Vagina (tissue), 2 donors: ENCODE data around the gene SMOC2. TPM values are rescaled to one million over a fixed set of nuclear protein-coding genes. Genes with fewer than 3 reads are reported as not detected.
A peak's percentile ranks its signal among the peaks of the same experiment; 100 is the strongest.

Experiments used
- DNase-seq, 2 donors: peaks; one replicate each; pipeline ENCODE4 v3.0.0-alpha.2; 2017; ENCODE audit errors: extremely low spot score in 2 of 2
- H3K27ac ChIP-seq: fragments of 200-600 bp; sonication (generic); one replicate; pipeline ENCODE4 v1.5.1; 2019
- H3K27me3 ChIP-seq: fragments of 200-600 bp; sonication (generic); one replicate; pipeline ENCODE4 v1.5.1; 2019
- H3K36me3 ChIP-seq, 2 donors: fragments of 200-600 bp; sonication (generic); one replicate each; pipeline ENCODE4 v1.5.1; 2017 to 2019
- H3K4me1 ChIP-seq: fragments of 200-600 bp; sonication (generic); one replicate; pipeline ENCODE4 v1.5.1; 2019
- H3K4me3 ChIP-seq, 2 donors: fragments of 200-600 bp; sonication (generic); 1 replicate in 1 of 2; 2 replicates in 1 of 2; pipeline ENCODE4 v1.5.1; 2016 to 2019
- H3K9me3 ChIP-seq: fragments of 200-600 bp; sonication (generic); one replicate; pipeline ENCODE4 v1.5.1; 2019
- POLR2A ChIP-seq, 2 donors: fragments of 450-650 bp; IDR thresholded peaks; one replicate each; pipeline ENCODE4 v1.6.1; 2017; ENCODE audit warnings: antibody characterized with exemption in 2 of 2, mild to moderate bottlenecking in 2 of 2, moderate library complexity in 2 of 2
- POLR2AphosphoS5 ChIP-seq, 2 donors: sonication (generic); formaldehyde crosslinking; IDR thresholded peaks; one replicate each; pipeline ENCODE4 v1.9.0; 2017; ENCODE audit warnings: antibody characterized with exemption in 2 of 2, mild to moderate bottlenecking in 2 of 2, low read depth in 1 of 2; ENCODE audit not compliant: insufficient read depth in 1 of 2
- intact Hi-C: fragments of 100-400 bp; cut with DNase I; formaldehyde crosslinking; loops from one replicate; pipeline ENCODE4 v1.15.1; 2023
- total RNA-seq: library from RNA; depleted of rRNA; stranded (reverse); fragments of >200 nt; gene quantifications from one replicate; pipeline ENCODE4 v1.2.3, GENCODE V29; 2016
- TF ChIP-seq, protein P1 (sequence below), 3 experiments: fragments of 450-650 bp in 2 of 3; fragments of 200-600 bp in 1 of 3; sonication (generic) in 1 of 3; IDR thresholded peaks; one replicate each; pipeline ENCODE4 v1.5.1; 2017 to 2019; ENCODE audit warnings: antibody characterized with exemption in 3 of 3, mild to moderate bottlenecking in 2 of 3, moderate library complexity in 2 of 3

Gene SMOC2
- total RNA-seq, 1 donor from 2014 or later = 22.1 TPM

GRCh38 chr6:168517742-168518347 is 76.9 kb downstream of the SMOC2 start:
- H3K27me3 ChIP-seq = no peaks in the 10 kb centered on the region
- TF ChIP-seq POLR2A (IDR thresholded peaks at IDR 0.05) (no peak), POLR2AphosphoS5 (IDR thresholded peaks at IDR 0.05; ENCODE audit: insufficient read depth in 1 of 2, low read depth in 1 of 2) (no peak)
- TF ChIP-seq, protein P1, sequence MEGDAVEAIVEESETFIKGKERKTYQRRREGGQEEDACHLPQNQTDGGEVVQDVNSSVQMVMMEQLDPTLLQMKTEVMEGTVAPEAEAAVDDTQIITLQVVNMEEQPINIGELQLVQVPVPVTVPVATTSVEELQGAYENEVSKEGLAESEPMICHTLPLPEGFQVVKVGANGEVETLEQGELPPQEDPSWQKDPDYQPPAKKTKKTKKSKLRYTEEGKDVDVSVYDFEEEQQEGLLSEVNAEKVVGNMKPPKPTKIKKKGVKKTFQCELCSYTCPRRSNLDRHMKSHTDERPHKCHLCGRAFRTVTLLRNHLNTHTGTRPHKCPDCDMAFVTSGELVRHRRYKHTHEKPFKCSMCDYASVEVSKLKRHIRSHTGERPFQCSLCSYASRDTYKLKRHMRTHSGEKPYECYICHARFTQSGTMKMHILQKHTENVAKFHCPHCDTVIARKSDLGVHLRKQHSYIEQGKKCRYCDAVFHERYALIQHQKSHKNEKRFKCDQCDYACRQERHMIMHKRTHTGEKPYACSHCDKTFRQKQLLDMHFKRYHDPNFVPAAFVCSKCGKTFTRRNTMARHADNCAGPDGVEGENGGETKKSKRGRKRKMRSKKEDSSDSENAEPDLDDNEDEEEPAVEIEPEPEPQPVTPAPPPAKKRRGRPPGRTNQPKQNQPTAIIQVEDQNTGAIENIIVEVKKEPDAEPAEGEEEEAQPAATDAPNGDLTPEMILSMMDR (IDR thresholded peaks at IDR 0.05) = no peak
- no peak for DNase-seq
- intact Hi-C loops = no loop called here
- H3K4me3 ChIP-seq = no peak overlapping the region
- H3K36me3 ChIP-seq = no peaks in the 10 kb centered on the region
- no peak overlapping the region for H3K27ac ChIP-seq
- H3K4me1 ChIP-seq = no peaks in the 10 kb centered on the region
- H3K9me3 ChIP-seq = no peaks in the 10 kb centered on the region

DNA sequence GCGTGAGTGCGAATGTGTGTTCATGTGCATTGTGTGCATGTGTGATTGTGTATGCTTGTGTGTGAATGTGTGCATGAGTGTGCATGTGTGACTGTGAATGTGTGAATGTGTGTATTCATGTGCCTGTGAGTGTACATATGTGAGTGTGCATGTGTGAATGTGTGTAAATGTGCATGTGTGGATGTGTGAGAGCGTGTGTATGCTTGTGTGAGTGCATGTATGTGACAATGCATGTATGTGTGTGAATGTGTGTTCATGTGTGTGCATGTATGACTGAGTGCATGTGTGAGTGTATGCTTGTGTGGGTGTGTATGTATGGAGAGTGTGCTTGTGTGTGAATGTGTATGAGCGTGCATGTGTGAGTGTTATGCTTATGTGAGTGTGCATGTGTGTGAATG is 77.4 kb downstream of the SMOC2 start:
- H3K27me3 ChIP-seq = no peaks in the 10 kb centered on the region
- DNase-seq = no peak
- TF ChIP-seq POLR2A (IDR thresholded peaks at IDR 0.05) (no peak), POLR2AphosphoS5 (IDR thresholded peaks at IDR 0.05; ENCODE audit: insufficient read depth in 1 of 2, low read depth in 1 of 2) (no peak)
- TF ChIP-seq, protein P1 (IDR thresholded peaks at IDR 0.05) = no peak
- no peaks in the 10 kb centered on the region for H3K36me3 ChIP-seq
- H3K27ac ChIP-seq = no peak overlapping the region
- intact Hi-C loops = no loop called here
- H3K4me1 ChIP-seq = no peaks in the 10 kb centered on the region
- H3K9me3 ChIP-seq = no peaks in the 10 kb centered on the region
- H3K4me3 ChIP-seq = no peak overlapping the region

- no peak for DNase-seq
- H3K4me3 ChIP-seq = no peak overlapping the region
- intact Hi-C loops = no loop called here
- TF ChIP-seq, protein P1 (IDR thresholded peaks at IDR 0.05) = no peak
- TF ChIP-seq POLR2AphosphoS5 (IDR thresholded peaks at IDR 0.05; ENCODE audit: insufficient read depth in 1 of 2, low read depth in 1 of 2) = no peak
- no peak for TF ChIP-seq POLR2A (IDR thresholded peaks at IDR 0.05)
- no peaks in the 10 kb centered on the region for H3K4me1 ChIP-seq
- no peaks in the 10 kb centered on the region for H3K36me3 ChIP-seq
- no peaks in the 10 kb centered on the region for H3K9me3 ChIP-seq
- no peak overlapping the region for H3K27ac ChIP-seq
- no peaks in the 10 kb centered on the region for H3K27me3 ChIP-seq
These were observed 77.9 kb downstream of the SMOC2 start for GRCh38 chr6:168518867-168519266.

DNA sequence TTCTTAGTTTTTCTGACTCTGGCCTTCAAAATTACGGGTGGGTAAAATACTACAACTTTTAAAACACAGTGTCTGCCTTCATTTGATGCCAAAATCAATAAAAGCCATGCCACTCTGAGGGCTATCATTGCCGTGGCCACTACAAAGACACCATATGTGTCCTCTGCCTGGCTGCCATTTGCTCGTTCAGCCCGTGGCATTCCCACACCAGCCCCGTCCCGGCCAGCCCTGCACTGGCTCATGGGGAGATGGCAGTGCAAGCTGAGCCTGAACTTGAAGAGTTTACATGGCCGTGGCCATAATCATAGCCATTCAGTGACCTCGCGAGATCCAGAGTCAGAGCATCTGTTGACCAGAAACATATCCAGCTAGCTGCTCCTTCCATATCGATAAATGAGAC is 79.2 kb downstream of the SMOC2 start:
- Histone ChIP-seq H3K9me3 (no peaks in the 10 kb centered on the region), H3K27me3 (no peaks in the 10 kb centered on the region), H3K36me3 (no peaks in the 10 kb centered on the region), H3K4me3 (no peak overlapping the region), H3K4me1 (no peaks in the 10 kb centered on the region), H3K27ac (no peak overlapping the region)
- no peak for TF ChIP-seq POLR2AphosphoS5 (IDR thresholded peaks at IDR 0.05; ENCODE audit: insufficient read depth in 1 of 2, low read depth in 1 of 2)
- no peak for TF ChIP-seq POLR2A (IDR thresholded peaks at IDR 0.05)
- TF ChIP-seq, protein P1 (IDR thresholded peaks at IDR 0.05) = no peak
- no peak for DNase-seq
- intact Hi-C loops = no loop called here

DNA sequence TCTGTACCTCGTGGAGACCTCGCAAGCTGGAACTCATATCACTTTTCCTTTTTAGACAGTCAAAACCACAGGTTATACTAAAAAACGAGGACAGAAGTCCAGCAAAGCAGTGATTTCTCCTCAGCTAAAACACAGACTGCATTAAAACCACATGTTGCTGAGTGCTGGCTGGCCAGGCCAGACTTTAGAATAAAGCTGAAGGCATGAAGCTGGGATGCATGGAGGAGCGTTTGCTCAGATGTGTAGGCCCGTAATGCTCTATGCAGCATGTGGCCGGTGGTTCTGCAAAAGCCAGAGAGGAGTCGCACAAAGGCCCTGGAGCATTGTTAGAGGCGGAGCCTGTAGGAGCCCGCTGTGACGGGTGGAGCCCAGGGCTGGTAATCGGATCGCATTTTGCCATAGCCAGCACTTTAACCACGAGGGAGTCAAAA is 83.6 kb downstream of the SMOC2 start:
- peak overlapping the region; percentile 20 for H3K27ac ChIP-seq
- H3K27me3 ChIP-seq = no peaks in the 10 kb centered on the region
- TF ChIP-seq, protein P1 (IDR thresholded peaks at IDR 0.05) = no peak
- no peak for TF ChIP-seq POLR2A (IDR thresholded peaks at IDR 0.05)
- no peak for TF ChIP-seq POLR2AphosphoS5 (IDR thresholded peaks at IDR 0.05; ENCODE audit: insufficient read depth in 1 of 2, low read depth in 1 of 2)
- H3K36me3 ChIP-seq = no peaks in the 10 kb centered on the region
- H3K4me3 ChIP-seq = no peak overlapping the region
- H3K9me3 ChIP-seq = no peaks in the 10 kb centered on the region
- H3K4me1 ChIP-seq = peaks cover 4% of the 10 kb centered on the region
- DNase-seq = no peak
- intact Hi-C loops = no loop called here
